GM20431 (cell line): Measurements from ENCODE around the gene A2M.

ENCODE experiments used
- in situ Hi-C: fragments of 300-500 bp; cut with MseI, MboI; formaldehyde crosslinking; loops from one replicate; pipeline ENCODE4 v1.15.0; 2020; ENCODE audit warnings: low sequenced_read_pairs; ENCODE audit not compliant: unreplicated experiment

The A2M gene

GRCh38 chr12:9103050-9103849 lies 12.5 kb downstream of the A2M start:
- in situ Hi-C loops: no loop called here

- in situ Hi-C loops: no loop called here
These were observed 14.6 kb downstream of the A2M start for GRCh38 chr12:9101018-9101687.

- in situ Hi-C loops: no loop called here
These were observed 16.0 kb downstream of the A2M start for GRCh38 chr12:9099552-9100190.

- in situ Hi-C loops: no loop called here
These were observed 17.2 kb downstream of the A2M start for GRCh38 chr12:9098463-9099026.

- in situ Hi-C loops: no loop called here
These were observed 17.6 kb downstream of the A2M start for GRCh38 chr12:9098115-9098452.

- in situ Hi-C loops: no loop called here
These were observed 19.0 kb downstream of the A2M start for GRCh38 chr12:9096563-9097176.

- in situ Hi-C loops: no loop called here
These were observed 20.4 kb downstream of the A2M start for GRCh38 chr12:9095322-9095721.

- in situ Hi-C loops: no loop called here
These were observed 21.1 kb downstream of the A2M start for GRCh38 chr12:9094512-9095206.

GRCh38 chr12:9091891-9092598 lies 23.7 kb downstream of the A2M start:
- in situ Hi-C loops: no loop called here

- in situ Hi-C loops: no loop called here
These were observed 25.5 kb downstream of the A2M start for GRCh38 chr12:9090220-9090619.

GRCh38 chr12:9087087-9087835 lies 28.5 kb downstream of the A2M start:
- in situ Hi-C loops: no loop called here

- in situ Hi-C loops: no loop called here
These were observed 29.6 kb downstream of the A2M start for GRCh38 chr12:9086087-9086486.

GRCh38 chr12:9084417-9084816 lies 31.3 kb downstream of the A2M start:
- in situ Hi-C loops: no loop called here

- in situ Hi-C loops: no loop called here
These were observed 31.9 kb downstream of the A2M start for GRCh38 chr12:9083793-9084192.

GRCh38 chr12:9081667-9082427 lies 33.9 kb downstream of the A2M start:
- in situ Hi-C loops: no loop called here

GRCh38 chr12:9079883-9080675 lies 35.6 kb downstream of the A2M start:
- in situ Hi-C loops: no loop called here

- in situ Hi-C loops: no loop called here
These were observed 36.6 kb downstream of the A2M start for GRCh38 chr12:9079082-9079481.
